Tibial nerve (tissue), 4 donors: ENCODE measurements around the gene CAPN3.

Experiments used
- EP300 ChIP-seq, 2 donors: sonication (generic); formaldehyde crosslinking; IDR thresholded peaks; one replicate each; pipeline ENCODE4 v1.6.1; 2017; ENCODE audit warnings: antibody characterized with exemption in 2 of 2, mild to moderate bottlenecking in 1 of 2
- POLR2A ChIP-seq, 2 donors: fragments of 450-650 bp; IDR thresholded peaks; one replicate each; pipeline ENCODE4 v1.6.1; 2017; ENCODE audit warnings: antibody characterized with exemption in 2 of 2, mild to moderate bottlenecking in 2 of 2, moderate library complexity in 2 of 2
- TF ChIP-seq, protein P1 (sequence below), 5 experiments: fragments of 200-600 bp in 3 of 5; fragments of 450-650 bp in 2 of 5; sonication (generic) in 3 of 5; IDR thresholded peaks; one replicate each; pipeline ENCODE4 v1.5.1; 2016 to 2019; ENCODE audit warnings: antibody characterized with exemption in 5 of 5, mild to moderate bottlenecking in 3 of 5, moderate library complexity in 2 of 5

DNA sequence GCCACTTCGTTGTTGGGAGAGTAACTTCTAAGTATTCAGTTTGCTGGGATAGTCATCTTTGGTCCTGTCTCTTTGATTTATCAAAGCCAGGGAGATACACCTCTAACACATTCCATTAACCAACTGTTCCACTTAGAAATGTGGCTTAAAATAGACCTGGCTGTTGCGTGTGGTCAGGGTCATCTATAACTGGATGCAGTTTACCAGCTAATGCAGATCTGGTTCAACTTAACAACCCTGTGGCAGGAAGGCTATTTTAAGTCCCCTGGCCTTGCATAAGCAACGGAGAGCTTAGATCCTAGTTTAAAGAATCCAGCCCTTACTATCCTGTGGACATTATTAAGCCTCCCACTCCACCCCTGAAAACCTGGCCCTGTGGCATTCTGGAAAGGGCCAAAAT, 28.1 kb upstream of the CAPN3 start:
- TF ChIP-seq POLR2A (IDR thresholded peaks at IDR 0.05), result no peak
- TF ChIP-seq, protein P1, sequence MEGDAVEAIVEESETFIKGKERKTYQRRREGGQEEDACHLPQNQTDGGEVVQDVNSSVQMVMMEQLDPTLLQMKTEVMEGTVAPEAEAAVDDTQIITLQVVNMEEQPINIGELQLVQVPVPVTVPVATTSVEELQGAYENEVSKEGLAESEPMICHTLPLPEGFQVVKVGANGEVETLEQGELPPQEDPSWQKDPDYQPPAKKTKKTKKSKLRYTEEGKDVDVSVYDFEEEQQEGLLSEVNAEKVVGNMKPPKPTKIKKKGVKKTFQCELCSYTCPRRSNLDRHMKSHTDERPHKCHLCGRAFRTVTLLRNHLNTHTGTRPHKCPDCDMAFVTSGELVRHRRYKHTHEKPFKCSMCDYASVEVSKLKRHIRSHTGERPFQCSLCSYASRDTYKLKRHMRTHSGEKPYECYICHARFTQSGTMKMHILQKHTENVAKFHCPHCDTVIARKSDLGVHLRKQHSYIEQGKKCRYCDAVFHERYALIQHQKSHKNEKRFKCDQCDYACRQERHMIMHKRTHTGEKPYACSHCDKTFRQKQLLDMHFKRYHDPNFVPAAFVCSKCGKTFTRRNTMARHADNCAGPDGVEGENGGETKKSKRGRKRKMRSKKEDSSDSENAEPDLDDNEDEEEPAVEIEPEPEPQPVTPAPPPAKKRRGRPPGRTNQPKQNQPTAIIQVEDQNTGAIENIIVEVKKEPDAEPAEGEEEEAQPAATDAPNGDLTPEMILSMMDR (IDR thresholded peaks at IDR 0.05), result no peak
- no peak for TF ChIP-seq EP300 (IDR thresholded peaks at IDR 0.05)
